Gastrocnemius medialis (tissue), 4 donors: ENCODE results near the gene KLHL40.

Experiments used
- CTCF ChIP-seq, 5 experiments: fragments of 450-650 bp in 3 of 5; fragments of 200-600 bp in 2 of 5; sonication (generic) in 2 of 5; IDR thresholded peaks in 4 of 5; conservative IDR thresholded peaks in 1 of 5; 1 replicate in 4 of 5; 2 replicates in 1 of 5; pipeline ENCODE4 v1.5.1; 2016 to 2019; ENCODE audit warnings: antibody characterized with exemption in 5 of 5, mild to moderate bottlenecking in 3 of 5, moderate library complexity in 3 of 5
- POLR2A ChIP-seq, 2 donors: fragments of 450-650 bp; IDR thresholded peaks; one replicate each; pipeline ENCODE4 v1.6.1; 2017; ENCODE audit warnings: antibody characterized with exemption in 2 of 2, mild to moderate bottlenecking in 2 of 2, moderate library complexity in 2 of 2

- TF ChIP-seq POLR2A (IDR thresholded peaks at IDR 0.05) (no peak), CTCF (IDR thresholded peaks at IDR 0.05 in 4 of 5, conservative IDR thresholded peaks at IDR 0.05 in 1 of 5) (no peak)
These were observed 6.7 kb downstream of the KLHL40 start for GRCh38 chr3:42691816-42692666.
